Renal cortical epithelial cell (primary cell): ENCODE results near the gene ATP11A. TPM values are rescaled to one million over a fixed set of nuclear protein-coding genes. Genes with fewer than 3 reads are reported as not detected.

Experiments
- DNase-seq: peaks from one replicate; pipeline ENCODE4 v3.0.0-alpha.2; 2011; ENCODE audit warnings: low read depth
- total RNA-seq: library from RNA; depleted of rRNA; stranded (reverse); fragments of >200 nt; gene quantifications from 2 replicates; pipeline ENCODE4 v1.2.3, GENCODE V29; 2014

The ATP11A gene
- total RNA-seq, 1 donor from 2014 or later: 171 TPM

DNA sequence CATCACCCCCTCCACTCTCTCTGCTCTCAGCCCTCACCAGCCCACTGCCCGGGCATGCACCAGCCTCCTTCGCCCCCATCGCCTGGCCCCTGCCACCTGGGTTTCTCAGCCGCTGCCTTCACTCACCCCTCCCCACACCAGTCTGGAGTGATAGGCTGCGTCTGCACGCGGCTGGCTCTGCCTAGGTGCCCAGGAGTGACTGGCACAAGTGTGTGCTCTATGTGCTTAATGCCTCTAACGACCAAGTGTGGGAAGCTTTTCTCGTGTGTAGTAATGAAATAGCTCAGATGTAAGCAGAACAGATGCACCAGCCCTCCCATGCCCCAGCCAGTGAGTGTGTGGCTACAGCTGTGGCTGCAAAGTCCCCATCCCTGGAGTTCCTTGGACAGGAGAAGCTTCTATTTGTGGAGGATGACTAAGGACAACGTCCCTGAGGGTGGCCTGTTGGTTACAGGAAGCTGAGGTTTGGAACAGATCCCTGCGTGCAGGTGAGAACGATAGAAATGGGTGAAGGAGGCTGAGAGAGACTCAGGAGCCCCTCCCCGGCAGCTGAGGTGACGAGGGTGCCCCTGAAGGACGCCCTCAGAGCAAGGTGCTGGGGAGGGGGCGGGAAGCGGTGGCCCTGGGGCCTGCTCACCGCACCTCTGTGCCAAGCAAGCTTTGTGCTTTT lies 35.6 kb downstream of the ATP11A start:
- no peak for DNase-seq

- no peak for DNase-seq
Observed at GRCh38 chr13:112726016-112726767, 36.4 kb downstream of the ATP11A start.

DNA sequence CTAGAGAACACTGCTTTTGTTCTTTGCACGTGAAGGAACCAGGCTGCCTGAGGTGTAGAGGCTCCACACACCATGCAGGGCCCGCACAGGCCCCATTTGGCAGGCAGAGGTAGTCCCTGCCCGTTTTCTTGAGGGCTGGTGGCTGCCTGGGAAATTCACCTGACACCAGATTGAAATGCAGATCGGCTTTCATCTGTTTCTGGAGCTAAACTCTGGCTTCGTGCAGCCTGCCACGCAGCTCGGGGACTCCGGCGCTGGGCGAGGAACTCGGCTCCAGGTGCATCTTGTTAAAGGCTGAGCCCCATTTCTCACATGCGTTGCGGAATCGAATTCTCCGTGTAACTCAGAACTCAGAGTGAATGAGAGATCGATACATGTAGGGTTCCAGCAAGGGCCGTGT lies 37.7 kb downstream of the ATP11A start:
- no peak for DNase-seq

DNA sequence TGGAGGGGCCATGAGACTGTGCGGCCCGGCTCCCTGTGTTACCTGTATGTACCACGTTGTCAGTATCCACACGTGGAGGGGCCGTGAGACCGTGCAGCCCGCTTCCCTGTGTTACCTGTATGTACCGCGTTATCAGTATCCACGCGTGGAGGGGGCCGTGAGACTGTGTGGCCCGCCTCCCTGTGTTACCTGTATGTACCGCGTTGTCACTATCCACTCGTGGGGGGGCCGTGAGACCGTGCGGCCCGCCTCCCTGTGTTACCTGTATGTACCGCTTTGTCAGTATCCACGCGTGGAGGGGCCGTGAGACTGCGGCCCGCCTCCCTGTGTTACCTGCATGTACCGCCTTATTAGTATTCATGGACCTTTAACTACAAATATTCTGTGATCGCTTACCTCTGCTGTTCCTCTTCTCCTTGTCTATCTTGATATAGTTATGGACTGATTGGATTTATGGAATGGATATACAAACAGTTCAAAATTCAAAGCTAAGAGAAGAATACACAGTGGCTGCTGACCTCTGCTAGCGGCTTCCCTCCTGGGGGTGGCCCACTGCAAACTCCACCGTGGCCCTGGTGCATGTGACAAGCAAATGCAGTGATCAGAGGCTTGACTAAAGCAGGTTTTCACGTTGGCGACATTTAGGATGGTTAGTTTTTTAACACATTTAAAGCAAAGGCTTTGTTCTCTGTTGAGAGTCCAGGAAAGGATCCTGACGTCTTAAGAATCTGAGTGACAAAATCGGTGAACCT lies 38.7 kb downstream of the ATP11A start:
- DNase-seq: no peak

- DNase-seq: no peak
Observed at GRCh38 chr13:112729408-112729807, 39.6 kb downstream of the ATP11A start.

DNA sequence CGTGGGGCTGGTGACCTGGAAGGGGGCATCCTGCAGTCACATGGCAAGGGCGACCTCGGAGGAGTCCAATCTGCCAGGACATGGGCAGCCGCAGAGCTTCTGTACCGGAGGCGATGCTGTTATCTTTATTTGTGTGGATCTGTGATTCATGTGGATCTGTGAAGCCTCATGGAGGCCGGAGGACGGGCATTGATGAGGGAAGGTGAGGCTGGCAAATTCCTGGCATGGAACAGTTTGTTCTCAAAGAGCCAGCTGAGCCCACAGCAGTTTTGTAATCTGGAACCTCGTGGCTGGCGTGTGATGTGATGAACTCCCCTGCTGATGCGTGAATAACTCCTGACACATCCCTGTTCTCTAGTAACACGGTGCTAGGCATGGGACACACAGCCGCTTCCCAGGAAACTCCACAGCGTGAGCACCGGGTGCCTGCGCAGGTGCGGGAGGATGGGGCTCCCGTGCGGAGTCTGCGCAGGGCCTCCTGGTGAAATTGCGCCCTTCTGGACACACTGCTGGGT lies 40.4 kb downstream of the ATP11A start:
- no peak for DNase-seq

DNA sequence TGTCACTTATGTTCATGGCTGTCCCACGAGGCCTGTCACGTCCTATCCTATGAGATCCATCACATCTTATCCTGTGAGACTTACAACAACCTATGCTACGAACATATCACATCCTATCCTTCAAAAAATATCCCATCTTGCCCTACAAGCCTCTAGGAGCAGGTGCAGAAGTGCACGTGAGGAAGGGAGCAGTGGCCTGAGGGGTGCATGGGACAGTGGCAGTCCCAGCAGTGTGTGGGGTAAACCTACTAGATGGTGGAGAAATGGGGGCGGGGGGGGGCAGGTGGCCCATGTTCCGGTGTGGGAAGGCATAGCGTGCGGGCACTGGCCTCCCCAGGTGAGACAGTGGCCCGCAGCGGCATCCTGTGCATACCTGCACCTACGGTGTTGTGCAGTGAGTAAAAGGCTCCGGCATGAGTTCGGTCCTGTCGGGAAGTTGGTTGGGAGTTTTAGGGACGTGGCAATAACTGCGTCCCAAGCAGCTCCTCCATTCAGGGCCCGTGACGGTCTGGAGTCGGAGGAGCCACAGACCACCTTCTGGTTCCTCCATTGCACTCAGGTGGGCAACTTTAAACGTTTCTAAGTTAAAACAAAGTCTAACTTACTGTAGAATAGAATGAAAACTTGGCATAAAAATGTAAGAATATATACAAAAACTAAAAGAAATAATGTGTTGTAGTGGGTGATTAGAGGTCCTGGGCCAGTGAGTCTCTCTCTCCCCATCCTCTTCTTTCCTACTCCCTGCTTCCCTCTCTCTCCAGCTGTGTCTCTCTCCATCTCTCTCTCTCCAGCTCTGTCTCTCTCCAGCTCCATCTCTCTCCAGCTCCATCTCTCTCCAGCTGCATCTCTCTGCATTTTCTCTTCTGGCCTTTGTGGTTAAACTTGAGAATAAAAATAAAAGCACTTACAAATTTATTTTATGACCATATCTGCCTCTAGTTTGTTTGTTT lies 42.1 kb downstream of the ATP11A start:
- no peak for DNase-seq

DNA sequence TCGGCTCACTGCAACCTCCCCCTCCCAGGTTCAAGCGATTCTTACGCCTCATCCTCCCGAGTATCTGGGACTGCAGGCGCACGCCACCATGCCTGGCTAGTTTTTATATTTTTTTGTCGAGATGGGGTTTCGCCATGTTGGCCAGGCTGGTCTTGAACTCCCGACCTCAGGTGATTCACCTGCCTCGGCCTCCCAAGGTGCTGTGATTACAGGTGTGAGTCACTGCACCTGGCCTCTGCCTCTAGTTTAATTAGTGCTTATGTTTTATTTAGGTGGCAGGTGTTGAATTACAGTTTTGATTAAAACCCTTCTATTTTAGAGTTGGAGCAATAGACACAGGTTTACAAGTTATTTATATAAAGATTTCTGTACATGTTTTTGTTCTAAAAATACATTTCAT lies 42.8 kb downstream of the ATP11A start:
- no peak for DNase-seq

- no peak for DNase-seq
Observed at GRCh38 chr13:112733112-112733511, 43.3 kb downstream of the ATP11A start.

DNA sequence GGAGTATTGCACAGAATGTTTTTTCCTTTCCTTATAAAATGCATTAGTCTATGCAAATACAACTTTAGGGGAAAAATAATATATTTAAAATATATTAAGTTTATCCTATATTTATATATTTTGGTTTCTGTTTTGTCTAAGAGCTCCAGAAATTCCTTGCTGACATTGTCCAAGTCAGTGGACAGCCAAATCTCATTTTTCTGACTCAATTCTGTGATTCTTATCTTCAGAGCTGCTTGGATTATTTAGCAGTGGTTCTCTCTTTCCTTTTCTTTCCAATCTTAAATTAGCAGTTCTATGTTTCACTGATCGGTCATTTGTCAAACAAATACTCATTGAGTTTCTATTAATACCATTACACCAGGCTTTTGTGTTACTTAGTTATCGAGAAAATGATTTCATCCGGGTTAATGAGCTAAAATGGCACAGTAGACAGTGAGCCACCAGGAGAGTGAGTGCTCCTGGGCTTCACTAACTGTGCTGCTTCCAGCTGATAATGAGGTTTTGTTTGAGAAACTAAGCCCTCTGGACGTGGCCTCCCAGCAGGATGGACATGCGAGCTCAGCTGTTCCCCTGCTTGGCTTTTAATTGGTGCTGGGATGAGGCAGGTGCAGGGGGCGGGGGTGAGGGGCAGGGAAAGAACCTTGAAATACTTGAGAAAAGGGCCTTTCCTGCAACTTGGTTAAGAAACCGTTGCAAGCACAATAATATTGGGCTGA lies 44.0 kb downstream of the ATP11A start:
- no peak for DNase-seq

DNA sequence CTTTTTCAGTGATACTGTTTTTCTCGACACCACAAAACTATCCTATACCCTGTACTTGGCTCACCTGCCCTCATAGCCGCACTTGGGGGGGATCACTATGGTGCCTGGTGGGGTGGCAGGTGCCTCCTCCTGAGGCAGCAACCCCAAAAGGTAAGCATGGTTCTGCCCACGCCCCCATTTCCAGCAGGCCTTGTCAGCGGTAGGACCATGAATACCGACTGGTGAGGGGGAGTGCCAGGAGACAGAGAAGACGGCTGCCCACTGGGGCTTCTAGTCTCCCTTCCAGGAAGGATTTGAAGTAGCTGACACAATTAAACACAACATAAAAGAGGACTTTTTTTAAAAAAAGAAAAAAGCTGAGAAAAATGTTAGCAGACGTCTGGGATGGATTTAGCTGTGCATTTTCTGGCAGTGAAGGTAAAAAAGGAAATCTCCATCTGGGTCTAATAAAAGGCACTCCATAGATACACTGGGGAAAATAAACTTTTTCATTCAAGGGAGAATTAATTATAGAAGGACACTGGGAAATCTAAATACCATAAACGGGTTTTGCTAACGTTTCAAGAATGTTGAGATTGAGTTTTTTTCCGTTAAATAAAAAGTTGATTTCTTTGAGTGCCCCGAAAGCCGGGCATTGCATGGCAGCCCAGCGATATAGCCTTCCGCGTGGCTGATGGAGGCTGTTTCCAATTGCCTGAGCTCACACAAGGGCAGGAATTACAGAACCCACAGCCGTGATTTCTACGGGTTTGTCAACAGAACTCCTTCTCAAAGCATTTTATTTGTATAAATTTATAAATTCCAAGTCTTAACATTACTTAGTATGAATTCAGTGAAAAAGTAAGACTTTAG lies 45.1 kb downstream of the ATP11A start:
- no peak for DNase-seq

- DNase-seq: no peak
Observed at GRCh38 chr13:112735791-112736190, 46.0 kb downstream of the ATP11A start.

- no peak for DNase-seq
Observed at GRCh38 chr13:112737294-112737693, 47.5 kb downstream of the ATP11A start.

DNA sequence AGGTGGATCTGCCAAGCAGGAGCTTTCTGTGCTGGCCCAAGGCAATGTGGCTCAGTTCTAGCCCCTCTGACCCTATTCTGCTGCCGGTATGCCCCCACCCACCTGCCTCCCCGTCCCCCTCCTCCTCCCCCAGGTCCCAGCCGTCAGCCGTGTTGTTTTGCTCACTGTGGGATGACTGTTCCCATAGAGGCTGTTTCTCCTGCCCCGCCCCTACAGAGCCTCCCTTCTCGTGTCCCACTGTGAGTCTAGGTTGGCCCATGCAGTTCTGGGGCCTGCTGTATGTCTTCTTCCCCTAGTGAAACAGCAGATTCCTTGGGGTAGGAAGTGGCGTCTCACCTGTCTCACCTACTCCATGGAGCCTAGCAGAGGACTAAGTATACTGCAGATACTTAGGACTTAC lies 48.8 kb downstream of the ATP11A start:
- no peak for DNase-seq

- no peak for DNase-seq
Observed at GRCh38 chr13:112740502-112741131, 50.8 kb downstream of the ATP11A start.

- no peak for DNase-seq
Observed at GRCh38 chr13:112741185-112741755, 51.4 kb downstream of the ATP11A start.

GRCh38 chr13:112741835-112742570 lies 52.2 kb downstream of the ATP11A start:
- DNase-seq: no peak

GRCh38 chr13:112742583-112742982 lies 52.7 kb downstream of the ATP11A start:
- DNase-seq: no peak
